ENCODE results near the gene RAPGEF2.
"Not testable (repeated sequence)": the region's sequence is repeated elsewhere in the genome, so short reads cannot be mapped to it uniquely, and the experiment has no call there.

Gene RAPGEF2, protein sequence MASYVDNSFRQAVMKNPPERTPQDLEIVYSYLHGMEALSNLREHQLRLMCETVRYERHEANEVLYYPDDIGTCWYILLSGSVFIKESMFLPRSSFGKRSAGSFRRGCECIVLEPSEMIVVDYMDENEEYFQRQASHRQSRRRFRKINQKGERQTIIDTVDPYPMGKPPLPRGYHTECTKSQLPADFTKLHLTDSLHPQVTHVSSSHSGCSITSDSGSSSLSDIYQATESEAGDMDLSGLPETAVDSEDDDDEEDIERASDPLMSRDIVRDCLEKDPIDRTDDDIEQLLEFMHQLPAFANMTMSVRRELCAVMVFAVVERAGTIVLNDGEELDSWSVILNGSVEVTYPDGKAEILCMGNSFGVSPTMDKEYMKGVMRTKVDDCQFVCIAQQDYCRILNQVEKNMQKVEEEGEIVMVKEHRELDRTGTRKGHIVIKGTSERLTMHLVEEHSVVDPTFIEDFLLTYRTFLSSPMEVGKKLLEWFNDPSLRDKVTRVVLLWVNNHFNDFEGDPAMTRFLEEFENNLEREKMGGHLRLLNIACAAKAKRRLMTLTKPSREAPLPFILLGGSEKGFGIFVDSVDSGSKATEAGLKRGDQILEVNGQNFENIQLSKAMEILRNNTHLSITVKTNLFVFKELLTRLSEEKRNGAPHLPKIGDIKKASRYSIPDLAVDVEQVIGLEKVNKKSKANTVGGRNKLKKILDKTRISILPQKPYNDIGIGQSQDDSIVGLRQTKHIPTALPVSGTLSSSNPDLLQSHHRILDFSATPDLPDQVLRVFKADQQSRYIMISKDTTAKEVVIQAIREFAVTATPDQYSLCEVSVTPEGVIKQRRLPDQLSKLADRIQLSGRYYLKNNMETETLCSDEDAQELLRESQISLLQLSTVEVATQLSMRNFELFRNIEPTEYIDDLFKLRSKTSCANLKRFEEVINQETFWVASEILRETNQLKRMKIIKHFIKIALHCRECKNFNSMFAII (N-terminal part only)

DNA sequence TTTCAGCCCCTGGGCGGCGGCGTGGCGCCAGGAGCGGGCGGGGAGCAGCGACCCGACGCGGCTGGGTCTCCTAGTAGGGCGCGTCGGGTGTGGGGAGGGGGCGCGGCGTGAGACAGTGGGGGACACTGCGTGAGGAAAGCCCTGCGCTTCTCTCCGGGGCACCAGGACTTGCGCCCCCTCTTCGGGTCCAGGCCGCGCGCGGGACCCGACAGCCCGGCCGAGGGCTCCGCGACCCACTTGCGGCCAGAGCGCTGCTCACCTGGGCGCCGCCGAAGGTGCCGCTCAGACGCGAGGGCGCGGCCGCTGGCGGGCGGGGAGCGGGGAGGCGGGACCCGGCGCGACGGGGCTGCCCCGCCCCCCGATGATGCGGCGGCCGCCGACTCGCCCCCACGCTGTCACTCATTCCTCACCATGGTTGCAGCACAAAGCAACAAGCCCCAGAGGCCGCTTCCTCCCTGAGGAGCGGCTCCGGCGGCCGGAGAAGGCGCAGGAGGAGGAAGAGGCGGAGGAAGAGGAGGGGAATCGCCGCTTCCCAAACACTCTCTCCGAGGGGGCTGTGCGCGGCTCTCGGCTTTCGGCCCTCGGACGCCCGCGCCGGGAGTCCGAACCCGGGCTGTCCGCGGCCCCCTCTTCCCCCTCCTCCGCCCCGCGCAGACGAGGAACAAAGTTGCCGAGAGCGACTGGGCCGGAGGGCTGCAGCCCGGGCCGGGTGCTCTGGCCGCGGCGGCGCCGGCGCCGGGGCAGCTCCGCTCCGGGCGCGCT is at the start of gene RAPGEF2:
TSS of gene RAPGEF2 (plus strand) at position 458 of the 762 bp plus-strand sequence. CDS start 1,084 bp downstream, outside the sequence.
- no peak for FAIRE-seq

DNA sequence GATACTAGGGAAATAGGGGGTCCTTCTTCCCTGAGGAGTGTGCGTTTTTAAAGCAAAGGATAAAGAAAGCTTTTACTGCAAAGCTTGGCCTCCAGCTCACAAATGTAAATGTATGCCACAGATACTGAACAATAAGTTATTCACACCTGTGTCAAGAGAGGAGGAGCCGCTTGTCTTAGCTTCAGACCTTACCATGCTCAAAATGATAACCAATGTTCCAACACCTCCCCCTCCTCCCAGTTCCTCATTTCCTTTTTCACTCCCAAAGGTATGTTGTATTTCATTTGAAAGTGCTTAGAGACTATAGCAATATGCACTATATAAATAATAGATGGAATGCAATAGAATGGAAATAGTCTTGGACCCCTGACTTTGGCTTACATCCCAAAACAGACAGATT is 47.0 kb upstream of the RAPGEF2 start:
- FAIRE-seq = no peak

DNA sequence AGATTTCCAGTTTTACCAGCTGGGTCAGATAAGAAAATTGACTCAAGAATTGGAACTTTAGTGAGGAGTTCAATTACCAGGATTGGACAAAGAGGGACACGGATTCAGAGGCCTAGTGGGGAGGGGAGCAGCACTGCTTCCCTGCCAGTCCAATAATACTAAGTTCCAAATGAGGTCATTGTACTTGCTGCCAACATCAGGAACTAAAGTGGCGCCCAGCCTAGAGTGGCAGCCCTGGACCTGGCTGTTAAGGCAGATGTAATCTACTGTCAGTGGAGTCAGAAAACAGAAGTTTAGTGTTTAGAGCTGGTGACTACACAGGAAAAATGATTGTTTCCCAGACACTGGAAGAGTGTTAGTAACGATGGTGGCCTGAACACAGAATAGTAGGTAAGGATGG is 42.7 kb upstream of the RAPGEF2 start:
- FAIRE-seq = no peak

DNA sequence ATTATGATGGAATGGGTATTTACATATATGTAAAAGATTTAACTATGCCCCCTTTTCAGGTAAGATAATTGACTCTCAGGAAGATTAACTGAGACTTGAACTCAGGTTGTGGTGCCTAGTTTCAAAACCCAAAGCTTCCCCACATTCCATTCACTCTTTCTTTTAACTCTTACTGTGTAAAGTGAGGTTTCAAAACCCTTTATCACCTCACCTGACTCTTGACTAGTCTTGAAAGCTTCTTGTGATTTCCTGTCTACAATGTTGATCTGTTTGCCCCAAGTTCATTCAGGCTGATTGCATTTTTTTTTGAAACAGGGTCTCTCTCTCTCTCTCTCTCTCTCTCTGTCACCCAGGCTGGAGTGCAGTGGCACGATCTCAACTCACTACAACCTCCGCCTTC is 40.5 kb upstream of the RAPGEF2 start:
- FAIRE-seq = no peak

DNA sequence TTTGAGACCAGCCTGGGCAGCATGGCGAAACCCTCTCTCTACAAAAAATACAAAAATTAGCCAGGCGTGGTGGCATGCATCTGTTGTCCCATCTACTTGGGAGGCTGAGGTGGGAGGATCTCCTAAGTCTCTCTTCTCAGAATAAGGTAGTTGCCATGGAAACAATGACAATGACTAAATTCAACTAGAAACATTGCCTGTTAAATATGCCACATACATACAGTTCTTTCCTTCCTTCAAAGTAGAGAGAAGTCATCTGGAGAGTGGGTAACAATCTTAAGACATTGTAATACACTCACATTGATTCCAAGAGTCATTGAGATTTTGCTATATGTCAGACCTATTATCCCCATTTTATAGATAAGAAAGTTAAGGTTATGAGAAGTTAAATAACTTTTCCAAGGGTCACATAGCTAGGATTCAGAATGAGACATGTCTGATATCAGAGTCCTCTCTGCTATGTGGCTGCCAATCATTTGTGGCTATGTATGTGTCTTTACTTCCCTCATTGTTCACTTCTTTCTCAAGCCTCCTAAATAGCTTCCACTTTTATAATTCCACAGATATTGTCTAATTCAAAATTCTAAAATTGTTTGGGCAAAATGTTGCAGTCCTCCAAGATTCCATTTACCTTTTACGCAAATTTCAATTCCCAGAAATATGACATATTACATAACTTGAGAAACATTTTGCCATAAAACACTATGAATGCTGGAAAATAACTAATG is 37.2 kb upstream of the RAPGEF2 start:
- FAIRE-seq = no peak

DNA sequence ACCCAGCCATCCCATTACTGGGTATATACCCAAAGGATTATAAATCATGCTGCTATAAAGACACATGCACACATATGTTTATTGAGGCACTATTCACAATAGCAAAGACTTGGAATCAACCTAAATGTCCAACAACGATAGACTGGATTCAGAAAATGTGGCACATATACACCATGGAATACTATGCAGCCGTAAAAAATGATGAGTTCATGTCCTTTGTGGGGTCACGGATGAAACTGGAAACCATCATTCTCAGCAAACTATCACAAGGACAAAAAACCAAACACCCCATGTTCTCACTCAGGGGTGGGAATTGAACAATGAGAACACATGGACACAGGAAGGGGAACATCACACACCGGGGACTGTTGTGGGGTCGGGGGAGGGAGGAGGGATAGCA is 34.7 kb upstream of the RAPGEF2 start:
- FAIRE-seq = not testable (repeated sequence)

DNA sequence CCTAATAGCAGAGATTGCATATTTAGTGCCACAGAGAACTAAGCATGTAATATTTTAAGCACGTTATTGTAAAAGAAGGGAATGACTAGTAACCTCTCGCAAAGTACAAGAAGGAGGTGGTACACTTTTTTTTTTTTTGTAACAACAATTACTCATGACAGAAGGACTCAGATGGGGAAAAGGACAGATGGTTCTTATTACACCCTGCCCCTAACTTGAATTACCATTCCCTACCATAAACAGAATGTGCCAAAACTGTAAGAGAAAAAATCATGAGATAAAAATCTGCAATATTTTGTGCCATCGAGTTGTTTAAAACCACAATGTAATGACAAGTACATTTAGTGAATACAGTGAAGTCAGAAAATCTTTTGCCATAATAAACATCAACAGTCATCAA is 33.0 kb upstream of the RAPGEF2 start:
- FAIRE-seq = no peak

DNA sequence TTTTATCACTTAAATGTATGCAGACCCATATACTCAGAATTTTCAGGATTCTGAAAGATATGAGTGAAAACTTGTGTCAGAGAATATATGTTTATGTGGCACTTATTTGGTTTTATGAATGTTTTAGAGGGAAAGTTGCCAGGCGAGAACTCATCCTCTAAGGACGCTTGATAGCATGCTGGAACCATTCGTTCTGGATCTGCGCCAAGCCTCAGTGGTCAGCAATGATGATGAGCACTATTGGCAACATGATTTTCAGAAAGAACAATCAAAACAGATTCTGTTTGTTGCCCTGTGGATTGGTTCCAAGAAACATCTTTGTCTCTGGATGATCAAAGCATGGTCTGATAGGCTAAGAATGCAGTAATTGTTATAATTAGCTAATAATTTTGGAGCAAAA is 32.1 kb upstream of the RAPGEF2 start:
- FAIRE-seq = no peak

DNA sequence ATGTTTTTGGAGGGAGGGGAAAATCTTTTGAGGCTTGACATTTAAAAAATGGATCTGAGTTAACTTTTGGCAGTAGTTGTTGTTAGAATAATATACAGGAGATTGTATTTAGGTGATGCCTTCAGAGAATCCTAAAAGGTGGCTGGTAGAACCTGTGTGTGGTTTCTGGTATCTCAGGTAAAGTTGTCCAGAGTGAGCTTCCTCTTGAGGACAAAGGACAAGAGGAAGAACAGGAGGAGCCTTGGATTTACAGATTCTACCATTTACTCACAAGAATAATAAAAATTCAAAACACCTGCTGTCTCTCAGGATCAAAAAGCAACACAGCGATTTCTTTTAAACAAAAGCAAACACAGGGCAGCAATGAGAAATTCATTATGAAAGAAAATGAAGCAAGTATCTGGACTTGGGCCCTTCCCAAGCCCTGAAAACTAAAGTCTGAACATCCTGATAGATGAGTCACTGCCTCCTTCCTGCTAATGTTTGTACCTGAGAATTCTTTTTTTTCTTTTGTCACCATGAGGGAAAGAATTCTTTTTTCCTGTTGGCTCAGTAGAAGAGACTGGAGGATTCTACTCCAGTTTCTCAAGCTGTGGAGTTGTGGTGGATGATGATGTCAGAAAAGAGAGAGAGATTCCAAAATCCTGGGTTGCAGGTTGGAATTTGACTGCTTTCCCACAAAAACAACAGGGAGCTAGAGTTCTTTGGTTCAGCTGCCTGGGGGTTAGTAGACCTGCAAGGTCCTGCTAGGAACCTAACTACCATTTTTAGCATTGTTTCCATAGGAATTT is 31.5 kb upstream of the RAPGEF2 start:
- FAIRE-seq = no peak

DNA sequence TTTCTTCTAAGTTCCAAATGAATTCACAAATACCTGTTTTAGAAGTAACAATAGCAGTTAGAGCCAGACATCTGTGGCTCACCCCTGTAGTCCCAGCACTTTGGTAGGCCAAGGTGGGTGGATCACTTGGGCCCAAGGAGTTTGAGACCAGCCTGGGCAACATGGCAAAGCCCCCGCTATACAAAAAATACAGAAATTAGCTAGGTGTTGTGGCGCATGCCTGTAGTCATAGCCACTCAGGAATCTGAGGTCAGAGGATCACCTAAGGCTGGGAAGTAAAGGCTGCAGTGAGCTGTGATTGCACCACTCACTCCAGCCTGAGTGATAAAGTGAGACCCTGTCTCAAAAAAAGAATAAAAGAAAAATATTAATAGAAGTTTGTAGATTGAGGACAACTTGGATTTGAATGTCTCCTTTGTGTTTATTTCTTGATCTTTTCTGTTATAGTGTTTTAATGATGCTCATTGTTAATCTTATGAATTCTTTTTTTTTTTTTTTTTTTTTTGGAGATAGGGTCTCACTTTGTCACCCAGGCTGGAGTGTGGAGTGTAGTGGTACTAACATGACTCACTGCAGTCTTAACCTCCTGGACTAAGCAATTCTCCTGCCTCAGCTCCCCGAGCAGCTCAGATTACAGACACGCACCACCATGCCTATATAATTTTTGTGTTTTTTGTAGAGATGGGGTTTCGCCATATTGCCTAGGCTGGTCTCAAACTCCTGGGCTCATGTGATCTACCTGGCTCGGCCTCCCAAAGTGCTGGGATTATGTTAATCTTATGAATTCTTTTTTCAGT is 30.7 kb upstream of the RAPGEF2 start:
- no peak for FAIRE-seq

DNA sequence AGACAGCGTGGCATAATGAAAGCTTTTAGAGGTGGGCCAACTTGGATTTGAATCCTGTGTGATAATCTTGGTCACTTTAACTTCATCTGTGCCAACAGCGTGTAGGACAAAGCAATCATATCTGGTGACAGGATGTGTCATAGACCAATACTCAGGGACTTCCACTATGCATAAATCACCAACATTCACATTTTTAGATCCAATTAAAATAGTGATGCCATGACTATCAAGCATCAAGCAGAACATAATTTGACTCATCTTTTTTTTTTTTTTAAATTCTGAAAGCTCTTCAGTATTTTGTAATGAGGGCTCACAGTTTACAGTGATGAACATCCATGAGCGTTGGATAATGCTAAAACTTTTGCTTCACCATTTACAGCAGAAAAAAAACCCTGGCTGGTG is 27.3 kb upstream of the RAPGEF2 start:
- no peak for FAIRE-seq

DNA sequence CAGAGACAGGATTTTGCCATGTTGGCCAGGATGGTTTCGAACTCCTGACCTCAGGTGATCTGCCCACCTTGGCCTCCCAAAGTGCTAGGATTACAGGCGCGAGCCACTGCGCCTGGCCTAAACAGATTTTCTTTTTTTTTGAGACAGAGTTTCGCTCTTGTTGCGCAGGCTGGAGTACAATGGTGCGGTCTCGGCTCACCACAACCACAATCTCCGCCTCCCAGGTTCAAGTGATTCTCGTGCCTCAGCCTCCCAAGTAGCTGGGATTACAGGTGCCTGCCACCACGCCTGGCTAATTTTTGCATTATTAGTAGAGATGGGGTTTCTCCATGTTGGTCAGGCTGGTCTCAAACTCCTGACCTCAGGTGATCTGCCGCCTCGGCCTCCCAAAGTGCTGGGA is 25.9 kb upstream of the RAPGEF2 start:
- FAIRE-seq = not testable (repeated sequence)

DNA sequence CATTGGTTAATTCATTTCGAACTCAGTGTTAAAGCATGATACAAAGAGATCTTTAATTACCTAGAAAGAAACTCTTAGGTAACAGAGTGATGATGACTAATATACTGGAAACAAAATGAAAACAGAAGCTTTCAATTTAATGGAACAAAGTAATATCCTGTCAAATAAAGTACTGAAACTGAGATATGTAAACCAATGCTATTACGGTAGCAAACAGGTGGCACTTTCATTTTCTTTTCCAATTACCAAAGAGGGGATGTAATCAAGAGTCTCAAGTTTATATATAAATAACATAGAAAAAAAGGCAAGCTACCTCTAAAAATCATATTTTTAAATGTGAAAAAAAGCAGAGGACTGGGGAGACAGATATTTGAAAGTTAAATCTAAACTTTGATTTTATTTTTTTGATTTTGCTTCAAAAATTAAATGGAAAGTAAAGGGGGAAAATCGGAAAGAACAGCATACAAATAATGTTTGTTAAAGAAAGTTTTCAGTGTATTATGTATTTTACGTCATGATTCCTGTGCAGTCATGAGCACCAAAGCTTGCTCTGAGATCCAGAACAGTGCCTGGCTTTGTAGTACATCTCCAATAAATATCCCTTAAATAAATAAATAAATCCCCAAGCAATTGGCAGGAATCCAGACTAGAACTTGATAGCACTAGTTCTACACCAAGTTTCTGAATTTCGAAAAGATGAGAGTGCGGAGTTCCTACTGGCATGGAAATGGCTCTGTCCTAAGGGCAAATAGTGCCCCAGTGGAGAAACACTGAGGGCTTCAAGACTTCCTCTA is 25.0 kb upstream of the RAPGEF2 start:
- FAIRE-seq = no peak

DNA sequence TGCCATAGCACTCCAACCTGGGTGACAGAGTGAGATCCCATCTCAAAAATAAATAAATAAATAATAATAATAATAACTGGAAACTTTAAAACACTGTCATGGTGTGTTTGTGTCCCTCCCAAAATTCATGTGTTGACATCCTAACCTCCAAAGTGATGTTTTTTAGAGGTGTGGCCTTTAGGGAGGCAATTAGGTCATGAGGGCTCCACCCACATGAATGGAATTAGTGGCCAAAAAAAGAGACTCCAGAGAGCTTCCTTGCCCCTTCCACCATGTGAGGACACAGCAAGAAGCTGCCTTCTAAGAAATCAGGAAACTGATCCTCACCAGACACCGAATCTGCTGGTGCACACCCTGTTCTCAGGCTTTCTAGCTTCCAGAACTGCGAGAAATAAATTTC is 23.8 kb upstream of the RAPGEF2 start:
- FAIRE-seq = no peak

DNA sequence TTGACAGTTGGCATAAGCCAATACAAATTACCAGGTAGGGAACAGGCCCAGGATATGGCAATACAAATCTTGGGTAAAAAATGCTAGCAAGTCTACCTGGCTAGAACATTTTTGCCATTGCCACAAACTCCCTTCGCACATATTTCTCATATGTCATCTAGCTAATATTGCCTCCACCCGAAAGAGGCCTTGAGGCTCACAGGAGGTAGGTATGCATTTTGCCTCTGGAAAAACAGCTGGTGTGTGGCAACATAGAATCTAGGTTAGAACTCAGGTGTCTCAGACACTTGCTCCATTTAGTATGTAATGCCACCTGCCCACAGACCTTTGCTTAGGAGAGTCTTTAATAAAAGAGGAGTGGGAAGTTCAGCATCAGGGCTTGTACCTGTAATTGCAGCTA is 16.3 kb upstream of the RAPGEF2 start:
- no peak for FAIRE-seq

DNA sequence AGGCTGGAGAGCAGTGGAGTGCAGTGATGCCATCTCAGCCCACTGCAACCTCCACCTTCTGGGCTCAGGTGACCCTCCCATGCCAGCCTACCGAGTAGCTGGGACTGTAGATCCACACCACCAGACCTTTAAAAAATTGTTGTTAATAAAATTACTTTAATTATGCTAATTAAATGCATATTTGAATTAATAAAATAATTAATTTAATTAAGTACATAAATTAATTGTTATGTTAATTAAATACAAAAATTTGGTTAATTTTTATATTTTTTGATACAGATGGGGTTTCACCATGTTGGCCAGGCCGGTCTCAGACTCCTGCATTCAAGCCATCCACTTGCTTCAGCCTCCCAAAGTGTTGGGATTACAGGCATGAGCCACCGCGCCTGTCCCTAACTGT is 12.6 kb upstream of the RAPGEF2 start:
- no peak for FAIRE-seq

DNA sequence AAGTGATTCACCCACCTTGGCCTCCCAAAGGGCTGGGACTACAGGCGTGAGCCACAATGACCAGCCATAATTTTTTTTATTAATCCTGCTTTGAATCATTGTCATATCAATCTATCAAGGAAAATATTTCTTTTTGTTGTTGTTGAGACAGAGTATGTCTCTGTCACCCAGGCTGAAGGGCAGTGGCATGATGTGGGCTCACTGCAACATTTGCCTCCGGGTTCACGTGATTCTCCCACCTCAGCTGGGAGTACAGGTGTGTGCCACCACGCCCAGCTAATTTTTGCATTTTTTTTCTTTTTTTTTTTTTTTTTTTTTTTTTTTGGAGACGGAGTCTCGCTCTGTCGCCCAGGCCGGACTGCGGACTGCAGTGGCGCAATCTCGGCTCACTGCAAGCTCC is 8.7 kb upstream of the RAPGEF2 start:
- not testable (repeated sequence) for FAIRE-seq

DNA sequence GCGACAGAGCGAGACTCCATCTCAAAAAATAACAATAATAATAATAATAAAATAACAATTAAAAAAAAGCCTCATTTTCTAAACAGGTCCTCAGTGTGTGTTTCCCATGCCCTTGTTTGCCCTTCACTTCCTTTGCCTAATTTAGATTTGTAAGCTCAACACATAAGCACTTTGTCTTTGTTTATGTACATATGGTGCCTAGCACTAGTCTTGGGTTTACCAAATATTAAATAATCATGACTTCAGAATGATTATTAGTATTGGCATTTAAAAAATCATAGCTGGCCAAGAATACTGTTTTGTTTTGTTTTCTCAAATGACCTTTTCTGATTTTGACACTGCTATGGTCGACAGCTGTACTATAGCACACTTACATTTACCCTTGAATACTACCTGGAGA is 6.4 kb upstream of the RAPGEF2 start:
- FAIRE-seq = no peak

DNA sequence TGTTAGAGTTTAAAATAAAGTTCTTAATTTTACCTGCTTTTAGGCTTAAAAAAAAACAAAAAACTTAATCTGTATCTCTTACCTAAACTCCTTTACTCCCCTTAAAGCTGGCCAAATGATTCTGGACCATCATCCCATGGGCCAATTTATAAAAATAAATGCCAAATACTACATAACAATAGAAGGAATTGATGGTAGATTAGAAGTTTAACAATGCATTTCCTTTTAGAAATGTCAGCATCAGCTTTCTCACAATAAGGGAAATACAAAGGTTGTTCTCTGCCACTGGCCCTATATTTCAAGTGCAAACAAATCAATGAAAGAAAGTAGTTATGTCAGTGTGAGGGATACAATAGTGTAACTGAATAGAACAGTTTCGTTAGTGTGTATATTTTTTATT is 5.7 kb upstream of the RAPGEF2 start:
- FAIRE-seq = no peak

DNA sequence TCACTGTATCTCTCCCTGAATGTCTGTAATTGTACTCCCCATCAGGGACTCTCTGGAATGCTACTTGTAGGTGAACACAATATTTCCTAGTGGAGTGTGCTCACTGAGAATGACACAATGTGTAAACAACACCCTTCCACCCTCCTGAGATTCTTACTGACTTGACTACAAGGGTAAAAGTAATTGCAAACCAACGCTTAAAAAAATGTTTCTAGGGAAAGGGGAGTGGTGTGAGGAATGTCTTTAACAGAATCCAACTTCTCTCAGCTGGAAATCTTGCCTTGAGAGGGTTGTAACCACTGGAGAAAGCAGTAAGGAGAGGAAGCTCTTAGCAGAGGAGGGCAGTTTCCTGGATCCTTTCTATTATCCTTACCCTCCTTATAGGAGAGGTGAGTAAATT is 5.1 kb upstream of the RAPGEF2 start:
- FAIRE-seq = no peak
